Endothelial cell (in vitro differentiated cells): ENCODE data around the gene TLK2. TPM values are rescaled to one million over a fixed set of nuclear protein-coding genes. Genes with fewer than 3 reads are reported as not detected.
"Not testable (repeated sequence)": the region's sequence is repeated elsewhere in the genome, so short reads cannot be mapped to it uniquely, and the experiment has no call there.

ENCODE experiments used
- DNase-seq: peaks from one replicate; pipeline ENCODE4 v3.0.0; 2021; ENCODE audit warnings: low spot score
- H3K27ac Mint-ChIP-seq: one replicate; pipeline ENCODE4 v1.8.0; 2021; ENCODE audit warnings: mixed read lengths, inconsistent platforms; ENCODE audit not compliant: unreplicated experiment
- H3K27me3 Mint-ChIP-seq: one replicate; pipeline ENCODE4 v1.8.0; 2021; ENCODE audit warnings: mild to moderate bottlenecking, moderate library complexity, mixed read lengths, inconsistent platforms; ENCODE audit not compliant: unreplicated experiment
- H3K36me3 Mint-ChIP-seq: one replicate; pipeline ENCODE4 v1.8.0; 2021; ENCODE audit warnings: mild to moderate bottlenecking, low read depth, mixed read lengths, inconsistent platforms; ENCODE audit not compliant: unreplicated experiment
- H3K4me1 Mint-ChIP-seq: one replicate; pipeline ENCODE4 v1.8.0; 2021; ENCODE audit warnings: mild to moderate bottlenecking, mixed read lengths, inconsistent platforms; ENCODE audit not compliant: unreplicated experiment
- H3K4me3 Mint-ChIP-seq: one replicate; pipeline ENCODE4 v1.8.0; 2021; ENCODE audit warnings: mild to moderate bottlenecking, mixed read lengths, inconsistent platforms; ENCODE audit not compliant: unreplicated experiment
- H3K9me3 Mint-ChIP-seq: one replicate; pipeline ENCODE4 v1.8.0; 2021; ENCODE audit warnings: mixed read lengths, inconsistent platforms; ENCODE audit not compliant: unreplicated experiment
- total RNA-seq: library from RNA; stranded (reverse); fragmentation: NEBNext Ultra II Directional; extraction: Animal tissue kit (Norgen Biotek cat#: 25700); gene quantifications from one replicate; pipeline ENCODE4 v1.2.1, GENCODE V29; 2021; ENCODE audit not compliant: unreplicated experiment

TLK2 gene
- total RNA-seq, 1 donor from 2014 or later: 47.5 TPM

GRCh38 chr17:62516376-62516775 is 37.8 kb downstream of the TLK2 start:
- H3K4me1 Mint-ChIP-seq, H3K4me3 Mint-ChIP-seq, DNase-seq, H3K36me3 Mint-ChIP-seq, H3K9me3 Mint-ChIP-seq, H3K27me3 Mint-ChIP-seq, H3K27ac Mint-ChIP-seq: not testable (repeated sequence)

GRCh38 chr17:62521295-62521694 is 42.7 kb downstream of the TLK2 start:
- H3K4me1 Mint-ChIP-seq, H3K27ac Mint-ChIP-seq, H3K4me3 Mint-ChIP-seq, H3K27me3 Mint-ChIP-seq, H3K36me3 Mint-ChIP-seq, DNase-seq, H3K9me3 Mint-ChIP-seq: not testable (repeated sequence)

GRCh38 chr17:62524077-62524476 is 45.5 kb downstream of the TLK2 start:
- not testable (repeated sequence) for H3K4me3 Mint-ChIP-seq, DNase-seq, H3K27me3 Mint-ChIP-seq, H3K4me1 Mint-ChIP-seq, H3K36me3 Mint-ChIP-seq, H3K27ac Mint-ChIP-seq, H3K9me3 Mint-ChIP-seq

- not testable (repeated sequence) for H3K4me1 Mint-ChIP-seq, H3K9me3 Mint-ChIP-seq, H3K36me3 Mint-ChIP-seq, H3K4me3 Mint-ChIP-seq, H3K27me3 Mint-ChIP-seq, DNase-seq, H3K27ac Mint-ChIP-seq
Observed at GRCh38 chr17:62525317-62525716, 46.7 kb downstream of the TLK2 start.

- not testable (repeated sequence) for DNase-seq, H3K27me3 Mint-ChIP-seq, H3K27ac Mint-ChIP-seq, H3K36me3 Mint-ChIP-seq, H3K4me3 Mint-ChIP-seq, H3K9me3 Mint-ChIP-seq
- peaks cover 13% of the 10 kb centered on the region for H3K4me1 Mint-ChIP-seq
Observed at GRCh38 chr17:62530936-62531335, 52.3 kb downstream of the TLK2 start.

GRCh38 chr17:62536557-62536956 is 57.9 kb downstream of the TLK2 start:
- H3K4me1 Mint-ChIP-seq, DNase-seq, H3K4me3 Mint-ChIP-seq, H3K9me3 Mint-ChIP-seq, H3K27ac Mint-ChIP-seq, H3K27me3 Mint-ChIP-seq: not testable (repeated sequence)
- H3K36me3 Mint-ChIP-seq: peaks cover 20% of the 10 kb centered on the region

- not testable (repeated sequence) for H3K9me3 Mint-ChIP-seq, H3K27ac Mint-ChIP-seq, H3K27me3 Mint-ChIP-seq, H3K4me1 Mint-ChIP-seq, H3K4me3 Mint-ChIP-seq, DNase-seq
- peaks cover 36% of the 10 kb centered on the region for H3K36me3 Mint-ChIP-seq
Observed at GRCh38 chr17:62541073-62541472, 62.4 kb downstream of the TLK2 start.

GRCh38 chr17:62543278-62543775 is 64.7 kb downstream of the TLK2 start:
- not testable (repeated sequence) for H3K4me1 Mint-ChIP-seq, H3K27me3 Mint-ChIP-seq, H3K9me3 Mint-ChIP-seq, H3K4me3 Mint-ChIP-seq, DNase-seq
- H3K36me3 Mint-ChIP-seq: peaks cover 36% of the 10 kb centered on the region
- peak overlapping the region; percentile 24 for H3K27ac Mint-ChIP-seq

- H3K36me3 Mint-ChIP-seq: peaks cover 24% of the 10 kb centered on the region
Observed at GRCh38 chr17:62546066-62546465, 67.4 kb downstream of the TLK2 start.

GRCh38 chr17:62552851-62553659 is 74.4 kb downstream of the TLK2 start:
- not testable (repeated sequence) for H3K36me3 Mint-ChIP-seq, H3K27me3 Mint-ChIP-seq, H3K4me1 Mint-ChIP-seq, H3K27ac Mint-ChIP-seq, H3K9me3 Mint-ChIP-seq, H3K4me3 Mint-ChIP-seq
- peak; percentile 33 for DNase-seq

More at GRCh38 chr17:62546066-62546465, 67.4 kb downstream of the TLK2 start:
- H3K4me3 Mint-ChIP-seq, H3K27ac Mint-ChIP-seq, DNase-seq, H3K27me3 Mint-ChIP-seq, H3K9me3 Mint-ChIP-seq, H3K4me1 Mint-ChIP-seq: not testable (repeated sequence)

- DNase-seq, H3K9me3 Mint-ChIP-seq, H3K4me3 Mint-ChIP-seq, H3K36me3 Mint-ChIP-seq, H3K27me3 Mint-ChIP-seq, H3K27ac Mint-ChIP-seq, H3K4me1 Mint-ChIP-seq: not testable (repeated sequence)
Observed at GRCh38 chr17:62557532-62557931, 78.9 kb downstream of the TLK2 start.

GRCh38 chr17:62558941-62559340 is 80.3 kb downstream of the TLK2 start:
- H3K27me3 Mint-ChIP-seq, H3K4me1 Mint-ChIP-seq, DNase-seq, H3K9me3 Mint-ChIP-seq, H3K27ac Mint-ChIP-seq, H3K4me3 Mint-ChIP-seq: not testable (repeated sequence)
- H3K36me3 Mint-ChIP-seq: peaks cover 13% of the 10 kb centered on the region
